ENCODE data around the gene GAGE12J. TPM values are rescaled to one million over a fixed set of nuclear protein-coding genes. Genes with fewer than 3 reads are reported as not detected.
"Not testable (repeated sequence)": the region's sequence is repeated elsewhere in the genome, so short reads cannot be mapped to it uniquely, and the experiment has no call there.

Gene GAGE12J
- total RNA-seq, 4 donors from 2014 or later, result not detected

DNA sequence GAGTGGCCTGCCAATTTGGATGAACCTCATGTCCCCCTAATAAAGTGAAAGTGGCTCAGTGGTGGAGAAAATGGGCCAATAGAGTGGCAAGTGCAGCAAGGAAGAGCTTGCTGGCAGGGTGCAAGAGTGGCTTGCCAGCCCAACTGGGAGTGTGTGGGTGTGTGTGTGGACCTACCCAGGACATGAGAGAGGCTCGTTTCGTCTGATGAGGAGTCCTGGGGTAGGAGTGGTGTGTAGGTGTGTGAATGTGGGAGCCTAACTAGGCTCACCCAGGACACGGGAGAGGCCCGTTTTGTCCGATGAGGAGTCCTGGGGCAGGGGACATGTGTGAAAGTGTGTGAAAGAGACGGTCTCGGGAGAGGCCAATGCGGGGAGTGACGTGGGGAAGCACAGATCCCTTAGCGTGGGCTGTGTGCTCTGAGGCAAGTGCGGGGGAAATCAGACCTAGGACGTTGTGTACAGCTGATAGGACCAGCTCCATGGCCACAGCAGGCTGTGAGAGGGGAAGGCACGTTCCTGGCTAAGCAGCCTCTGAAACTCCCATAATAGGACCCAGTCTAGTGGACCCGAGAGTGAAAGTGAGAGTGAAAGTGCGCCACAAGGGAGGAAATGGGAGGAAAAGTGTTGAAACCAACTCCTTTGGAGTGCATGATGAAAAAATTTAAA is 13.1 kb upstream of the GAGE12J start:
- peak overlapping the region; percentile 34 to 40 for H3K4me3 ChIP-seq
- WGBS, 2 donors (ENCODE audit: low coverage in 1 of 2), result 70 to 76% methylated on average over 2 to 9 of the region's 15 CpGs
- no peaks in the 10 kb centered on the region for H3K27me3 ChIP-seq
- peak; percentile 46 for ATAC-seq
- no peaks in the 10 kb centered on the region for H3K9me3 ChIP-seq
- H3K4me1 ChIP-seq, result peaks cover 0 to 10% (median 6%) of the 10 kb centered on the region in 3 donors
- H3K36me3 ChIP-seq, result no peaks in the 10 kb centered on the region
- no peak for TF ChIP-seq EP300 (IDR thresholded peaks at IDR 0.05)
- no peak for TF ChIP-seq POLR2A (IDR thresholded peaks at IDR 0.05)
- TF ChIP-seq POLR2AphosphoS5 (IDR thresholded peaks at IDR 0.05), result no peak
- TF ChIP-seq CTCF (IDR thresholded peaks at IDR 0.05), result no peak
- peak overlapping the region in 3 of 4 donors; percentile 54 to 76 (median 67) for H3K27ac ChIP-seq

DNA sequence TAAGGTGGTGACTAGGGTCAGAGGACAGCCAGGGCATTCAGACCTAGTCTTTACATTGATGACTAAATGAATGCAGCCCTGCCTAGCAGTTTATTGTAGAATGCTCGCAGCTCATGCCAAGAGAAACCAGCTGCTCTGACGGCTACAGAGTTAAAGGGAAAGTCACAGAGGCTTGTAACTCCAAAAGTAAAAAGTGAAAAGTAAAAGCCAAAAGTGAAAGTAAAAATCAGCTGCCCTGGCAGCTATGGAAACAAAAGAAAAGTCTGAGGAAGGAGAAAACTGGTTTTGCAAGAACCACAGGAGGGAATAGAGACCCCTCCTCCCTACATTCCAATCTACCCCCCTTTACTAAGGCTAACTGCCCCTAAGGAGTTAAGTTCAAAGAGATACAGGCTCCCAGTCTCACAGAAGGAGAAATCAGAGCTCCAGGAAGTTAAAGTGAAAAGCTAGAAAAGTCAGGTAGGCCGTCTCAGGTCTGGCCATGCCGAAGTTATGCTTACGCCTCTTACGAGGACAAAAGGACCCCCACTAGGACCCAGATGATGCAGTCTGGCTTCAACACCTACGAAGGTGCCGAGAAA is 12.3 kb upstream of the GAGE12J start:
- peaks cover 0 to 10% (median 6%) of the 10 kb centered on the region in 3 donors for H3K4me1 ChIP-seq
- 20% methylated on average over 8 of the region's 8 CpGs; no CpG with 5 or more reads in 1 of the 2 donors for WGBS, 2 donors (ENCODE audit: low coverage in 1 of 2)
- no peak for TF ChIP-seq EP300 (IDR thresholded peaks at IDR 0.05)
- TF ChIP-seq POLR2AphosphoS5 (IDR thresholded peaks at IDR 0.05), result no peak
- no peak for TF ChIP-seq CTCF (IDR thresholded peaks at IDR 0.05)
- no peak for TF ChIP-seq POLR2A (IDR thresholded peaks at IDR 0.05)
- H3K4me3 ChIP-seq, result peak overlapping the region; percentile 34 to 40
- no peak for ATAC-seq
- no peaks in the 10 kb centered on the region for H3K9me3 ChIP-seq
- peak overlapping the region; percentile 60 to 76 (median 65) for H3K27ac ChIP-seq
- H3K27me3 ChIP-seq, result no peaks in the 10 kb centered on the region
- no peaks in the 10 kb centered on the region for H3K36me3 ChIP-seq

DNA sequence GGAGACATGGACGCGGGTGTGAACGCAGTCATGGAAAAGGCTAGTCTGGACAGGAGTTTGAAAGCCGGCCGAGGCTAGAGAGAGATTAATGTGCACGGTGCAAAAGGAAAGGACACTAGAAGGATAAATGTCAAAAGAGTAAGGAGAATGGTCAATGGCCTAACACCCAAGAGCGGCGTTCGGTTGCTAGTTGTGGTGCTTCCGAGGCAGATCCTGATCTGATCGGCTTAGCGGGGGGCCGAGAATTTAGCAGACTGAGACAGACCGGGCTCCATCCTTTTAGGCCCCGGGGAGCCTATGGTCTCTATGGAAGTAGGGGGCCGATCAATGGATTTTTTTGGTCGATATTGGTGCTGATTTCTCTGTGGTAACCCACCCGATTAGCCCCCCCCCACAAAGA is 11.5 kb upstream of the GAGE12J start:
- peaks cover 0 to 10% (median 6%) of the 10 kb centered on the region in 3 donors for H3K4me1 ChIP-seq
- no peaks in the 10 kb centered on the region for H3K36me3 ChIP-seq
- no peak for TF ChIP-seq POLR2AphosphoS5 (IDR thresholded peaks at IDR 0.05)
- TF ChIP-seq POLR2A (IDR thresholded peaks at IDR 0.05), result no peak
- no peak for TF ChIP-seq CTCF (IDR thresholded peaks at IDR 0.05)
- no peak for TF ChIP-seq EP300 (IDR thresholded peaks at IDR 0.05)
- H3K9me3 ChIP-seq, result no peaks in the 10 kb centered on the region
- H3K27me3 ChIP-seq, result no peaks in the 10 kb centered on the region
- no peak for ATAC-seq
- WGBS, 2 donors (ENCODE audit: low coverage in 1 of 2), result 55 to 68% methylated on average over 2 to 18 of the region's 18 CpGs
- H3K4me3 ChIP-seq, result no peak overlapping the region
- H3K27ac ChIP-seq, result peak overlapping the region in 2 of 4 donors; percentile 67 to 76

DNA sequence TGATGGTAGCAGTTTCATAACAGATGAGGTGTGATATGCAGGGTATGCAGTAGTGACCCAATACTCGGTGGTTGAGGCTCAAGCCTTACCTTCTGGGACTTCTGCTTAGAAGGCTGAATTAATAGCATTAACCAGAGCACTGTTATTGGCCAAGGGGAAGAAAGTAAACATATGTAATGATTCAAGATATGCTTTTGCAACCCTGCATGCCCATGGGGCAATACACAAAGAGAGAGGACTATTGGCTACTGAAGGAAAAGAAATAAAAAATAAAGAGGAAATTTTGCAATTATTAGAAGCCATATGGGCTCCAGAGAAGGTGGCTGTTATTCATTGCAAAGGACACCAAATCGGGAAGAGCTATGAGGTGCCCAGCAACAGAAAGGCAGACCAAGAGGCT is 9.7 kb upstream of the GAGE12J start:
- Histone ChIP-seq H3K4me3 (no peak overlapping the region), H3K9me3 (no peaks in the 10 kb centered on the region), H3K27me3 (no peaks in the 10 kb centered on the region), H3K27ac (no peak overlapping the region), H3K36me3 (no peaks in the 10 kb centered on the region), H3K4me1 (peaks cover 0 to 10% (median 6%) of the 10 kb centered on the region in 3 donors)
- 76 to 100% methylated on average over 1 to 2 of the region's 2 CpGs for WGBS, 2 donors (ENCODE audit: low coverage in 1 of 2)
- no peak for ATAC-seq
- TF ChIP-seq CTCF (IDR thresholded peaks at IDR 0.05) (no peak), EP300 (IDR thresholded peaks at IDR 0.05) (no peak)

GRCh38 chrX:49316085-49316484 is 5.8 kb upstream of the GAGE12J start:
- Histone ChIP-seq H3K4me1 (no peaks in the 10 kb centered on the region), H3K36me3 (no peaks in the 10 kb centered on the region), H3K27ac (no peak overlapping the region), H3K9me3 (no peaks in the 10 kb centered on the region), H3K4me3 (no peak overlapping the region), H3K27me3 (no peaks in the 10 kb centered on the region)
- WGBS, 2 donors (ENCODE audit: low coverage in 1 of 2), result 29 to 70% methylated on average over 2 to 4 of the region's 4 CpGs
- ATAC-seq, result no peak
- TF ChIP-seq EP300 (IDR thresholded peaks at IDR 0.05) (no peak), CTCF (IDR thresholded peaks at IDR 0.05) (no peak), POLR2AphosphoS5 (IDR thresholded peaks at IDR 0.05) (no peak), POLR2A (IDR thresholded peaks at IDR 0.05) (no peak)

DNA sequence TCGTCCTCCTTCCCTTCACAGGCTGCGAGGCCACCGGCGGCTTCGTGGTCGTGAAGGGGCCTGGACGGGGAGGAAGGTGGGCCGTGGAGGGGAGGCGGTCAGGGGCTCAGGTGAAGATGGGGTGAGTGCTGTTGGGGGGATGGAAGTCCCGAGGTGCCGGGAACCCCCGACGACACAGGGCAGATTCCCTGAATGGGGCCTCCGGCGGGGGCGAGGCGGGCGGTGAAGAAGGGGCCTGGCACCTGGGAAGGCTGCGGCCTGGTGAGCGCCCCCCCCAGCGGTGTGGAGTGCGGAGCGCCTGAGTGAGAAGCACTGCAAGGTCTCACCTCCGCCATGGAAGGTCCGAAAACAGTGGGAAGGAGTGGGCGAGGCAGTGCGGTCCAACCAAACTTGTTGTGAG is 429 bp downstream of the GAGE12J start:
- not testable (repeated sequence) for H3K4me3 ChIP-seq, H3K4me1 ChIP-seq, ATAC-seq, H3K27ac ChIP-seq, H3K27me3 ChIP-seq, H3K9me3 ChIP-seq, H3K36me3 ChIP-seq
- WGBS, 2 donors (ENCODE audit: low coverage in 1 of 2), result no CpG with 5 or more reads among the region's 27 CpGs

DNA sequence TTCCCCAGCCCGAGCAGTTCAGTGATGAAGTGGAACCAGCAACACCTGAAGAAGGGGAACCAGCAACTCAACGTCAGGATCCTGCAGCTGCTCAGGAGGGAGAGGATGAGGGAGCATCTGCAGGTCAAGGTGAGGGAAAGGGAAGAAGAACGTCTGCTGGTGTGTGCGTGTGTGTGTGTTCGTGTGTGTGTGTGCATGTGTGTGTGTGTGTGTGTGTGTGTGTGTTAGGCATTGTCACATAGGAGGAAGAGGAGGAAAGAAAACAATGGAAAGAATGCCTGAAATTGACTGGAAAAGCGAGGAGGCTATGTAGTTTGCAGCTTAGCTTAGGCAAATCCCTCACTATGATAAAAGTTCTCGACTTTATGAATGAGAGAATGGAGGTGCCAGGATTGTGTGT is 1.9 kb downstream of the GAGE12J start:
- H3K9me3 ChIP-seq, H3K27me3 ChIP-seq, H3K27ac ChIP-seq, H3K4me1 ChIP-seq, ATAC-seq, H3K4me3 ChIP-seq, H3K36me3 ChIP-seq: not testable (repeated sequence)
- no CpG with 5 or more reads among the region's 7 CpGs for WGBS, 2 donors (ENCODE audit: low coverage in 1 of 2)
